ENCODE results near the gene CHST4. TPM values are rescaled to one million over a fixed set of nuclear protein-coding genes. Genes with fewer than 3 reads are reported as not detected.

Gene CHST4
- total RNA-seq, 1 experiment from 2014 or later = 5.9 TPM

- Mint-ChIP-seq H3K36me3 (ENCODE audit: insufficient read depth in 1 of 3, low read depth in 3 of 3) (peaks cover 0 to 7% (median 4%) of the 10 kb centered on the region in 3 experiments; a peak in 3 of 7 replicates), H3K4me3 (no peak overlapping the region), H3K27me3 (ENCODE audit: low read depth) (peaks cover 22% of the 10 kb centered on the region), H3K9me3 (peaks cover 7 to 9% of the 10 kb centered on the region in 2 experiments; a peak in 3 of 5 replicates), H3K27ac (no peak overlapping the region), H3K4me1 (no peaks in the 10 kb centered on the region)
- Histone ChIP-seq H4K20me1 (ENCODE audit: control insufficient read depth, insufficient read depth, insufficient read length) (no peaks in the 10 kb centered on the region), H3K14ac (ENCODE audit: insufficient read depth, low read length) (no peak overlapping the region), H3K9ac (ENCODE audit: extremely low read depth, insufficient read length, low read length) (no peak overlapping the region), H3K23ac (ENCODE audit: insufficient read length, low read depth, low read length) (no peak overlapping the region), H3K56ac (ENCODE audit: insufficient read length, low read depth, low read length) (no peak overlapping the region), H3K9me3 (ENCODE audit: control insufficient read depth, low read depth, low read length) (no peaks in the 10 kb centered on the region), H3K23me2 (ENCODE audit: insufficient read length, low read depth, low read length, poor library complexity, severe bottlenecking) (no peaks in the 10 kb centered on the region), H3K27me3 (ENCODE audit: insufficient read depth, low read length) (no peaks in the 10 kb centered on the region), H3K79me1 (ENCODE audit: insufficient read depth, low read depth, low read length, poor library complexity, severe bottlenecking) (no peaks in the 10 kb centered on the region), H3K4ac (ENCODE audit: low read depth, low read length) (no peak overlapping the region), H2BK20ac (ENCODE audit: low read depth, low read length, poor library complexity, severe bottlenecking) (no peak overlapping the region), H4K8ac (replicated peaks; ENCODE audit: insufficient read length, low read depth, low read length) (no peak overlapping the region), H3K4me1 (ENCODE audit: insufficient read depth, low read length) (no peaks in the 10 kb centered on the region), H4K91ac (ENCODE audit: insufficient read length, low read depth, low read length) (no peak overlapping the region), H3K79me2 (ENCODE audit: insufficient read depth, low read length) (no peaks in the 10 kb centered on the region), H2AFZ (ENCODE audit: low read length) (no peak overlapping the region), H3K4me2 (ENCODE audit: insufficient read depth, insufficient read length, low read length) (no peak overlapping the region), H4K5ac (ENCODE audit: insufficient read length, low read depth, low read length) (no peak overlapping the region), H3K18ac (ENCODE audit: insufficient read length, low read depth, low read length) (no peak overlapping the region), H2BK120ac (ENCODE audit: low read depth, low read length, poor library complexity, severe bottlenecking) (no peak overlapping the region), H2AK5ac (ENCODE audit: insufficient read length, low read length) (no peak overlapping the region), H2BK15ac (ENCODE audit: low read depth, low read length) (no peak overlapping the region), H3T11ph (ENCODE audit: low read length) (no peak overlapping the region), H2BK12ac (ENCODE audit: insufficient read length, low read depth, low read length) (no peak overlapping the region), H3K27ac (ENCODE audit: insufficient read length, low read depth, low read length) (no peak overlapping the region), H2BK5ac (ENCODE audit: insufficient read length, low read length) (no peak overlapping the region)
- DNase-seq = no peak
- no peak for TF ChIP-seq CTCF (conservative IDR thresholded peaks at IDR 0.05)
- WGBS (ENCODE audit: extremely low coverage, insufficient read length, low lambda C conversion rate) = no CpG with 5 or more reads among the region's 1 CpG
These were observed 19.2 kb upstream of the CHST4 start for GRCh38 chr16:71507061-71507460.
